Psoas muscle (tissue), 8 donors: ENCODE results near the gene SYF2. TPM values are rescaled to one million over a fixed set of nuclear protein-coding genes. Genes with fewer than 3 reads are reported as not detected.

Source experiments
- ATAC-seq, 4 donors: fragments of 200-7000 bp; cut with Tn5 transposase; one replicate each; pipeline ENCODE4 v1.9.1; 2020; ENCODE audit warnings: moderate library complexity in 3 of 4, mild to moderate bottlenecking in 2 of 4
- DNase-seq, 2 donors: peaks; one replicate each; pipeline ENCODE4 v3.0.0-alpha.2; 2020
- H3K27ac ChIP-seq: fragments of 200-600 bp; one replicate; pipeline ENCODE4 v1.8.0; 2022
- H3K27me3 ChIP-seq, 3 donors: fragments of 200-600 bp in 1 of 3; one replicate each; pipeline versions ENCODE4 v1.6.1 to v1.8.0; 2013 to 2022; ENCODE audit warnings: low read length in 2 of 3, mild to moderate bottlenecking in 2 of 3, moderate library complexity in 1 of 3; ENCODE audit not compliant: insufficient read depth in 3 of 3
- H3K36me3 ChIP-seq, 2 donors: fragments of 200-600 bp in 1 of 2; one replicate each; pipeline versions ENCODE4 v1.6.1 to v1.8.0; 2013 to 2022; ENCODE audit warnings: low read depth in 1 of 2, mild to moderate bottlenecking in 1 of 2, moderate library complexity in 1 of 2; ENCODE audit not compliant: insufficient read depth in 1 of 2
- H3K4me1 ChIP-seq: fragments of 200-600 bp; one replicate; pipeline ENCODE4 v1.8.0; 2022
- H3K4me3 ChIP-seq: fragments of 200-600 bp; one replicate; pipeline ENCODE4 v1.8.0; 2022; ENCODE audit warnings: mild to moderate bottlenecking
- H3K9me3 ChIP-seq: fragments of 200-600 bp; one replicate; pipeline ENCODE4 v1.8.0; 2022
- CTCF ChIP-seq: fragments of 200-600 bp; IDR thresholded peaks from one replicate; pipeline ENCODE4 v1.8.0; 2022; ENCODE audit warnings: antibody characterized with exemption
- WGBS, 3 donors: extraction: QIAGEN DNeasy Blood & Tissue Kit; methylation state at CpG; one replicate each; pipeline versions ENCODE4 v1.1.6 to v1.1.7; 2013; 5-methylcytosine and 5-hydroxymethylcytosine counted together
- intact Hi-C, 2 donors: fragments of 100-400 bp; cut with DNase I; formaldehyde crosslinking; loops; one replicate each; pipeline versions ENCODE4 v1.11.0 to v1.14.2; 2022
- polyA plus RNA-seq, 3 donors: library from polyadenylated mRNA; stranded (reverse); fragments of 200-250 nt; gene quantifications; one replicate each; pipeline ENCODE4 v1.2.3, GENCODE V29; 2013
- total RNA-seq, 4 donors: library from RNA; stranded (reverse); fragmentation: NEBNext Ultra II Directional in 2 of 4; extraction: Animal tissue kit (Norgen Biotek cat#: 25700) in 2 of 4; gene quantifications; one replicate each; pipeline versions ENCODE4 v1.2.1 to v1.2.4, GENCODE V29; 2021 to 2023
- donor health status: healthy with polysubstance abuse.
- donor health status: DM: no; HTN: no; CAD: no; lungs with moderate emphysema.
- donor health status: Bipolar disorder and iron deficiency.
- donor health status: healthy.
- donor health status: DM: yes; HTN: yes; CAD: no.
- donor health status: DM: no; HTN: no; CAD: no.
- donor health status: DM: no; HTN: no; CAD: no.
- donor health status: DM: yes; HTN: yes; CAD: no.

The SYF2 gene
- total and polyA plus RNA-seq, 7 donors: 23.9 to 92.9 (median 44.5) TPM

GRCh38 chr1:25198663-25199252, 33.5 kb downstream of the SYF2 start:
- TF ChIP-seq CTCF: no peak
- peaks cover 0 to 1% (median 0%) of the 10 kb centered on the region in 3 donors for H3K27me3 ChIP-seq
- ATAC-seq (peak; percentile 58 to 81 (median 72)), DNase-seq (no peak)
- H3K9me3 ChIP-seq: no peaks in the 10 kb centered on the region
- 23 to 30% (median 24%) methylated on average over 20 of the region's 20 CpGs for WGBS, 3 donors
- intact Hi-C loops: loop anchor here in 1 of 2 donors (10.0 kb wide), 1 partner anchor 274 kb away; no protein-coding TSS in a partner anchor
- no peaks in the 10 kb centered on the region for H3K36me3 ChIP-seq
- peaks cover 22% of the 10 kb centered on the region for H3K4me1 ChIP-seq
- H3K27ac ChIP-seq: no peak overlapping the region
- peak overlapping the region; percentile 37 for H3K4me3 ChIP-seq

- 34 to 46% (median 35%) methylated on average over 11 of the region's 11 CpGs for WGBS, 3 donors
- intact Hi-C loops: loop anchor here in 1 of 2 donors (10.0 kb wide), 1 partner anchor 273 kb away; no protein-coding TSS in a partner anchor
- no peak for TF ChIP-seq CTCF
- ATAC-seq (no peak), DNase-seq (no peak)
- no peak overlapping the region for H3K27ac ChIP-seq
- peak overlapping the region; percentile 37 for H3K4me3 ChIP-seq
- H3K9me3 ChIP-seq: no peaks in the 10 kb centered on the region
- no peaks in the 10 kb centered on the region for H3K36me3 ChIP-seq
- peaks cover 22% of the 10 kb centered on the region for H3K4me1 ChIP-seq
- H3K27me3 ChIP-seq: peaks cover 0 to 1% (median 0%) of the 10 kb centered on the region in 3 donors
Measured at GRCh38 chr1:25197982-25198662, 34.2 kb downstream of the SYF2 start.

GRCh38 chr1:25197235-25197975, 34.9 kb downstream of the SYF2 start:
- Histone ChIP-seq H3K9me3 (no peaks in the 10 kb centered on the region), H3K4me3 (no peak overlapping the region), H3K36me3 (no peaks in the 10 kb centered on the region), H3K27me3 (peaks cover 0 to 1% (median 0%) of the 10 kb centered on the region in 3 donors), H3K4me1 (peaks cover 22% of the 10 kb centered on the region), H3K27ac (no peak overlapping the region)
- intact Hi-C loops: loop anchor here in 1 of 2 donors (10.0 kb wide), 1 partner anchor 273 kb away; no protein-coding TSS in a partner anchor
- ATAC-seq (peak in 1 of 4 donors; percentile 32), DNase-seq (no peak)
- WGBS, 3 donors: 53 to 62% (median 61%) methylated on average over 20 of the region's 20 CpGs
- TF ChIP-seq CTCF: no peak

DNA sequence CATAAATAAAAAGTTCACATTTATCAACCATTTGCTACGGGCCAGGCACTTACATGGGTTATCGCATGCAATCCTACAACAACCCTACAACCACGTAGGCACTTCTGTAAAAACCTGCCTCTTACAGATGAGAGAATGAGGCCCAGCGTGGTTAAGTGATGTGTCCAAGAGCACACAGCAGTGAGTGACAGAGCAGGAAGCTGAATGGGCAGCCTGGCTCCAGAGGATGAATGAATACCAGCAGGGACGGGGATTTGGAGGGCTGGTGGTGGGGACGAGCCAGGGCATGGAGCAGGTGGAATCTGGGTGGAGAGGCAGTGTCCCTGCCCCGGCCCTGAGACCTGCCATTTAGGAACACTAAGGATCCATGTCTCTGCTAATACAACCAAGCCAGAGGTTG, 35.5 kb downstream of the SYF2 start:
- intact Hi-C loops: loop anchor here in 1 of 2 donors (10.0 kb wide), 1 partner anchor 272 kb away; no protein-coding TSS in a partner anchor
- H3K36me3 ChIP-seq: no peaks in the 10 kb centered on the region

More for the DNA sequence above, 35.5 kb downstream of the SYF2 start:
- no peak overlapping the region for H3K27ac ChIP-seq
- peaks cover 0 to 2% (median 1%) of the 10 kb centered on the region in 3 donors for H3K27me3 ChIP-seq
- no peak overlapping the region for H3K4me3 ChIP-seq
- TF ChIP-seq CTCF: no peak
- ATAC-seq (no peak), DNase-seq (no peak)
- peaks cover 22% of the 10 kb centered on the region for H3K4me1 ChIP-seq
- H3K9me3 ChIP-seq: no peaks in the 10 kb centered on the region
- WGBS, 3 donors: 79 to 85% (median 83%) methylated on average over 7 of the region's 7 CpGs
